MM.1S (cell line): ENCODE results near the gene CD244.

Experiments used
- DNase-seq: peaks from one replicate; pipeline ENCODE4 v3.0.0-alpha.2; 2015
- H2AFZ ChIP-seq: fragments of 300-600 bp; sonication (generic); 2 replicates; pipeline ENCODE4 v1.6.0; 2016; ENCODE audit warnings: antibody characterized with exemption, low read length
- H3F3A ChIP-seq: fragments of 300-600 bp; sonication (generic); 2 replicates; pipeline ENCODE4 v1.6.1; 2016; ENCODE audit warnings: mild to moderate bottlenecking, antibody characterized with exemption, low read length, moderate library complexity, mixed read lengths; ENCODE audit not compliant: insufficient read depth
- H3K27ac ChIP-seq: fragments of 300-600 bp; sonication (generic); 2 replicates; pipeline ENCODE4 v1.5.1; 2016; ENCODE audit warnings: mild to moderate bottlenecking, low read length
- H3K27me3 ChIP-seq: fragments of 300-600 bp; sonication (generic); replicated peaks from 2 replicates; pipeline ENCODE4 v1.6.0; 2016; ENCODE audit warnings: low read length; ENCODE audit not compliant: insufficient read depth
- H3K36me3 ChIP-seq: fragments of 300-600 bp; sonication (generic); replicated peaks from 2 replicates; pipeline ENCODE4 v1.6.1; 2016; ENCODE audit warnings: mild to moderate bottlenecking, low read length, mixed read lengths; ENCODE audit not compliant: insufficient read depth
- H3K4me1 ChIP-seq: fragments of 300-600 bp; sonication (generic); 2 replicates; pipeline ENCODE4 v1.6.1; 2016; ENCODE audit warnings: low read length, mixed read lengths
- H3K4me2 ChIP-seq: fragments of 300-600 bp; sonication (generic); 2 replicates; pipeline ENCODE4 v1.6.0; 2016; ENCODE audit warnings: low read depth, low read length
- H3K4me3 ChIP-seq: fragments of 300-600 bp; sonication (generic); 2 replicates; pipeline ENCODE4 v1.5.1; 2016; ENCODE audit warnings: low read length, mixed read lengths
- H3K79me2 ChIP-seq: fragments of 300-600 bp; sonication (generic); 2 replicates; pipeline ENCODE4 v1.6.1; 2016; ENCODE audit warnings: mixed run types, low read length, mixed read lengths
- H3K9ac ChIP-seq: fragments of 300-600 bp; sonication (generic); 2 replicates; pipeline ENCODE4 v1.6.1; 2016; ENCODE audit warnings: low read length, mixed read lengths
- H3K9me2 ChIP-seq: fragments of 300-600 bp; sonication (generic); replicated peaks from 2 replicates; pipeline ENCODE4 v1.6.1; 2016; ENCODE audit warnings: mild to moderate bottlenecking, low read length, mixed read lengths; ENCODE audit not compliant: insufficient read depth
- H3K9me3 ChIP-seq: fragments of 300-600 bp; sonication (generic); replicated peaks from 2 replicates; pipeline ENCODE4 v1.6.1; 2016; ENCODE audit warnings: mild to moderate bottlenecking, low read length, mixed read lengths; ENCODE audit not compliant: insufficient read depth
- H4K20me1 ChIP-seq: fragments of 300-600 bp; sonication (generic); 2 replicates; pipeline ENCODE4 v1.6.1; 2016; ENCODE audit warnings: mild to moderate bottlenecking, low read length, moderate library complexity, mixed read lengths; ENCODE audit not compliant: insufficient read depth
- EZH2 ChIP-seq: fragments of 300-600 bp; sonication (generic); optimal IDR thresholded peaks from 2 replicates; pipeline ENCODE3; 2017; ENCODE audit warnings: low read depth, mild to moderate bottlenecking, antibody characterized with exemption, low read length, mixed read lengths
- EZH2phosphoT487 ChIP-seq: fragments of 300-600 bp; sonication (generic); IDR thresholded peaks from 2 replicates; pipeline ENCODE4 v1.6.1; 2018; ENCODE audit warnings: antibody characterized with exemption, low read length
- TF ChIP-seq, protein P1 (sequence below): fragments of 300-600 bp; sonication (generic); IDR thresholded peaks from 2 replicates; pipeline ENCODE4 v1.5.1; 2016; ENCODE audit warnings: antibody characterized with exemption, low read length, mixed read lengths

The CD244 gene

GRCh38 chr1:160797271-160797709, 65.4 kb downstream of the CD244 start:
- Histone ChIP-seq H3K4me2 (peak overlapping the region; percentile 89), H3K4me3 (peak overlapping the region; percentile 70), H3K79me2 (peaks cover 75% of the 10 kb centered on the region)

GRCh38 chr1:160795951-160796383, 66.7 kb downstream of the CD244 start, which contains the start of gene LY9:
Gene LY9 (plus strand): TSS chr1:160796174. CDS start chr1:160796188, 14 bp downstream.
- Histone ChIP-seq H3K36me3 (no peaks in the 10 kb centered on the region), H3F3A (peaks cover 47% of the 10 kb centered on the region), H3K27me3 (no peaks in the 10 kb centered on the region), H3K4me1 (peaks cover 62% of the 10 kb centered on the region), H4K20me1 (no peaks in the 10 kb centered on the region), H3K79me2 (peaks cover 62% of the 10 kb centered on the region), H3K9me2 (no peaks in the 10 kb centered on the region), H3K9ac (peak within 1 kb of the TSS; percentile 64), H3K4me3 (peak within 1 kb of the TSS; percentile 70), H3K9me3 (no peaks in the 10 kb centered on the region), H3K27ac (peak within 1 kb of the TSS; percentile 85), H2AFZ (peak within 1 kb of the TSS; percentile 36), H3K4me2 (peak within 1 kb of the TSS; percentile 89)
- peak; percentile 99 for DNase-seq
- TF ChIP-seq EZH2 (no peak), EZH2phosphoT487 (no peak)
- TF ChIP-seq, protein P1, sequence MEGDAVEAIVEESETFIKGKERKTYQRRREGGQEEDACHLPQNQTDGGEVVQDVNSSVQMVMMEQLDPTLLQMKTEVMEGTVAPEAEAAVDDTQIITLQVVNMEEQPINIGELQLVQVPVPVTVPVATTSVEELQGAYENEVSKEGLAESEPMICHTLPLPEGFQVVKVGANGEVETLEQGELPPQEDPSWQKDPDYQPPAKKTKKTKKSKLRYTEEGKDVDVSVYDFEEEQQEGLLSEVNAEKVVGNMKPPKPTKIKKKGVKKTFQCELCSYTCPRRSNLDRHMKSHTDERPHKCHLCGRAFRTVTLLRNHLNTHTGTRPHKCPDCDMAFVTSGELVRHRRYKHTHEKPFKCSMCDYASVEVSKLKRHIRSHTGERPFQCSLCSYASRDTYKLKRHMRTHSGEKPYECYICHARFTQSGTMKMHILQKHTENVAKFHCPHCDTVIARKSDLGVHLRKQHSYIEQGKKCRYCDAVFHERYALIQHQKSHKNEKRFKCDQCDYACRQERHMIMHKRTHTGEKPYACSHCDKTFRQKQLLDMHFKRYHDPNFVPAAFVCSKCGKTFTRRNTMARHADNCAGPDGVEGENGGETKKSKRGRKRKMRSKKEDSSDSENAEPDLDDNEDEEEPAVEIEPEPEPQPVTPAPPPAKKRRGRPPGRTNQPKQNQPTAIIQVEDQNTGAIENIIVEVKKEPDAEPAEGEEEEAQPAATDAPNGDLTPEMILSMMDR: no peak

More at GRCh38 chr1:160797271-160797709, 65.4 kb downstream of the CD244 start:
- Histone ChIP-seq H3K27ac (peak overlapping the region; percentile 85), H3K9ac (peak overlapping the region; percentile 64), H3K36me3 (0 out of 2 replicates have a peak, but pooled peaks cover 5% of the 10 kb centered on the region), H3F3A (peaks cover 47% of the 10 kb centered on the region), H4K20me1 (no peaks in the 10 kb centered on the region), H3K9me3 (no peaks in the 10 kb centered on the region), H3K27me3 (no peaks in the 10 kb centered on the region), H3K9me2 (no peaks in the 10 kb centered on the region), H2AFZ (no peak overlapping the region), H3K4me1 (peaks cover 67% of the 10 kb centered on the region)
- DNase-seq: peak; percentile 68
- TF ChIP-seq, protein P1: no peak
- no peak for TF ChIP-seq EZH2phosphoT487
- TF ChIP-seq EZH2: no peak

DNA sequence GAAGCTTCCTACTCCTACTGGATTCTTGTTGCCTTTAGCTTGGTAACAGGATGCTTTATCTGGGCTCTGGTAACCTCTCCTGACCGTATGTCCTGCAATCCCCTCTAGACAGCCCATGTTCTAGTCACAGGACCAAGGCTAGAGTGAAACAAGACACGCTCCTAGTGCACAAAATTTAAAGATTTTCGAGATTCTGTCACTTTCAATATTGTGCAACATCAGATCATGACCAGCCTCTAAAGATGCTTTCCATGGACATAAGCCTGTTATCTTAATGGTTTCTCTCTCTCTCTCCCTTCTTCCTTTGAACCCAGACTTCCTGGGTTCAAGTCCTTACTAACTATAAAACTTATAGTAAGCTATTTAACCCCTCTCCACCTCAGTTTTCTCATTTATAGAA, 68.3 kb downstream of the CD244 start:
- H2AFZ ChIP-seq: no peak overlapping the region
- H3K4me1 ChIP-seq: peaks cover 46% of the 10 kb centered on the region
- no peak for TF ChIP-seq EZH2phosphoT487
- no peak for TF ChIP-seq EZH2
- TF ChIP-seq, protein P1: no peak
- no peaks in the 10 kb centered on the region for H3K9me3 ChIP-seq
- no peak overlapping the region for H3K4me3 ChIP-seq
- H3K27ac ChIP-seq: no peak overlapping the region
- H3K9me2 ChIP-seq: no peaks in the 10 kb centered on the region
- H3K36me3 ChIP-seq: no peaks in the 10 kb centered on the region
- H3K27me3 ChIP-seq: no peaks in the 10 kb centered on the region
- DNase-seq: no peak
- no peak overlapping the region for H3K9ac ChIP-seq
- H3K79me2 ChIP-seq: peaks cover 46% of the 10 kb centered on the region
- peaks cover 35% of the 10 kb centered on the region for H3F3A ChIP-seq
- H3K4me2 ChIP-seq: no peak overlapping the region
- no peaks in the 10 kb centered on the region for H4K20me1 ChIP-seq
